WTC11 (cell line): ENCODE results near the gene HLA-G. TPM values are rescaled to one million over a fixed set of nuclear protein-coding genes. Genes with fewer than 3 reads are reported as not detected.

Experiments
- ATAC-seq: fragments of 200-7000 bp; cut with Tn5 transposase; 2 replicates; pipeline ENCODE4 v1.10.0; 2021; ENCODE audit warnings: mild to moderate bottlenecking, moderate library complexity
- CTCF ChIA-PET: fragments of 300-600 bp; sonication (Branson Sonifier 250); formaldehyde crosslinking; loops from one replicate; lab custom pipeline; 2021; ENCODE audit warnings: antibody characterized with exemption; lab: Charles Lee
- POLR2A ChIA-PET: fragments of 350-600 bp; sonication (Branson Sonifier 250); formaldehyde crosslinking; loops from one replicate; lab custom pipeline; 2021; ENCODE audit warnings: antibody characterized with exemption; lab: Charles Lee
- DNase-seq: peaks from one replicate; pipeline ENCODE4 v3.0.0; 2021; ENCODE audit warnings: low spot score
- H3K27ac Mint-ChIP-seq: 2 replicates; pipeline ENCODE4 v1.8.0; 2021; ENCODE audit warnings: mixed read lengths
- H3K27me3 Mint-ChIP-seq: 2 replicates; pipeline ENCODE4 v1.8.0; 2021; ENCODE audit warnings: low read depth, mild to moderate bottlenecking, moderate library complexity, mixed read lengths
- H3K36me3 Mint-ChIP-seq: 2 replicates; pipeline ENCODE4 v1.8.0; 2021; ENCODE audit warnings: mixed read lengths
- H3K4me1 Mint-ChIP-seq: 2 replicates; pipeline ENCODE4 v1.8.0; 2022; ENCODE audit warnings: mixed read lengths
- H3K4me3 Mint-ChIP-seq: 2 replicates; pipeline ENCODE4 v1.8.0; 2021; ENCODE audit warnings: mild to moderate bottlenecking, moderate library complexity, mixed read lengths
- H3K9me3 Mint-ChIP-seq: 2 replicates; pipeline ENCODE4 v1.8.0; 2021; ENCODE audit warnings: mixed read lengths
- CDX4 ChIP-seq: fragments of 250-450 bp; sonication (Bioruptor Pico); IDR thresholded peaks from 2 replicates; pipeline ENCODE4 v1.9.0; 2021; ENCODE audit warnings: moderate library complexity, mild to moderate bottlenecking, inconsistent platforms, borderline replicate concordance
- CREM ChIP-seq: sonication (generic); formaldehyde crosslinking; IDR thresholded peaks from 2 replicates; pipeline ENCODE4 v1.8.1; 2022; ENCODE audit warnings: mild to moderate bottlenecking, missing genetic modification reagents, moderate library complexity
- E2F1 ChIP-seq: sonication (generic); formaldehyde crosslinking; IDR thresholded peaks from 2 replicates; pipeline ENCODE4 v1.8.0; 2022; ENCODE audit warnings: mild to moderate bottlenecking, missing genetic modification reagents
- ETV6 ChIP-seq: sonication (generic); formaldehyde crosslinking; IDR thresholded peaks from 2 replicates; pipeline ENCODE4 v1.8.1; 2022; ENCODE audit warnings: mild to moderate bottlenecking, missing genetic modification reagents
- FOXP1 ChIP-seq: sonication (generic); formaldehyde crosslinking; IDR thresholded peaks from 2 replicates; pipeline ENCODE4 v1.8.0; 2022; ENCODE audit warnings: missing genetic modification reagents, mild to moderate bottlenecking, moderate library complexity, borderline replicate concordance
- JAZF1 ChIP-seq: fragments of 250-450 bp; sonication (Bioruptor Pico); IDR thresholded peaks from 2 replicates; pipeline ENCODE4 v1.9.0; 2021; ENCODE audit warnings: moderate library complexity, mild to moderate bottlenecking, inconsistent platforms
- KAT7 ChIP-seq: sonication (generic); formaldehyde crosslinking; IDR thresholded peaks from 2 replicates; pipeline ENCODE4 v1.8.1; 2023; ENCODE audit warnings: missing genetic modification reagents, mild to moderate bottlenecking, borderline replicate concordance
- MAX ChIP-seq: sonication (generic); formaldehyde crosslinking; IDR thresholded peaks from 2 replicates; pipeline ENCODE4 v1.8.0; 2022; ENCODE audit warnings: mild to moderate bottlenecking, missing genetic modification reagents
- MYBL2 ChIP-seq: sonication (generic); formaldehyde crosslinking; IDR thresholded peaks from 2 replicates; pipeline ENCODE4 v1.8.1; 2023; ENCODE audit warnings: mild to moderate bottlenecking, moderate library complexity, missing genetic modification reagents
- OVOL2 ChIP-seq: fragments of 250-450 bp; sonication (Bioruptor Pico); IDR thresholded peaks from 2 replicates; pipeline ENCODE4 v1.9.0; 2021; ENCODE audit warnings: mild to moderate bottlenecking, borderline replicate concordance
- RORB ChIP-seq: fragments of 250-450 bp; sonication (Bioruptor Pico); IDR thresholded peaks from 2 replicates; pipeline ENCODE4 v1.9.0; 2021; ENCODE audit warnings: mild to moderate bottlenecking
- STAT6 ChIP-seq: sonication (generic); formaldehyde crosslinking; conservative IDR thresholded peaks from 2 replicates; pipeline ENCODE4 v1.8.1; 2023; ENCODE audit warnings: mild to moderate bottlenecking, low read depth, missing genetic modification reagents, moderate library complexity
- TEAD1 ChIP-seq: sonication (generic); formaldehyde crosslinking; IDR thresholded peaks from 2 replicates; pipeline ENCODE4 v1.8.0; 2022; ENCODE audit warnings: mild to moderate bottlenecking, missing genetic modification reagents
- ZBTB21 ChIP-seq: sonication (generic); formaldehyde crosslinking; IDR thresholded peaks from 2 replicates; pipeline ENCODE4 v1.8.1; 2023; ENCODE audit warnings: mild to moderate bottlenecking, missing genetic modification reagents, borderline replicate concordance
- ZNF317 ChIP-seq: sonication (generic); formaldehyde crosslinking; IDR thresholded peaks from 2 replicates; pipeline ENCODE4 v1.8.1; 2023; ENCODE audit warnings: low read depth, mild to moderate bottlenecking, moderate library complexity, missing genetic modification reagents, borderline replicate concordance
- ZNF423 ChIP-seq: fragments of 250-450 bp; sonication (Bioruptor Pico); IDR thresholded peaks from 2 replicates; pipeline ENCODE4 v2.1.2; 2022; ENCODE audit warnings: mild to moderate bottlenecking, moderate library complexity
- ZNF512 ChIP-seq: sonication (generic); formaldehyde crosslinking; IDR thresholded peaks from 2 replicates; pipeline ENCODE4 v1.8.1; 2022; ENCODE audit warnings: missing genetic modification reagents, borderline replicate concordance
- ZNF671 ChIP-seq: fragments of 250-450 bp; sonication (Bioruptor Pico); IDR thresholded peaks from 2 replicates; pipeline ENCODE4 v1.8.0; 2021; ENCODE audit warnings: mild to moderate bottlenecking
- total RNA-seq: library from RNA; stranded (reverse); gene quantifications from 3 replicates; pipeline ENCODE4 v1.2.3, GENCODE V29; 2021

HLA-G gene
- total RNA-seq, 1 experiment from 2014 or later = 1.7 TPM

- Mint-ChIP-seq H3K36me3 (no peaks in the 10 kb centered on the region), H3K4me1 (no peaks in the 10 kb centered on the region), H3K9me3 (no peaks in the 10 kb centered on the region), H3K27me3 (peaks cover 13% of the 10 kb centered on the region), H3K4me3 (no peak overlapping the region), H3K27ac (no peak overlapping the region)
- TF ChIP-seq ZNF671 (CRISPR knock-in tag) (no peak), ZBTB21 (CRISPR knock-in tag) (no peak), MAX (no peak), OVOL2 (no peak), FOXP1 (CRISPR knock-in tag) (no peak), ZNF317 (CRISPR knock-in tag) (no peak), ZNF423 (no peak), E2F1 (CRISPR knock-in tag) (no peak), RORB (CRISPR knock-in tag) (no peak)
- POLR2A ChIA-PET = no interaction called here
- no peak for DNase-seq
- CTCF ChIA-PET = no interaction called here
- peak; percentile 73 for ATAC-seq
These were observed 13.1 kb upstream of the HLA-G start for GRCh38 chr6:29814379-29815117.

GRCh38 chr6:29815118-29815750 is 12.4 kb upstream of the HLA-G start:
- no peak for ATAC-seq
- H3K36me3 Mint-ChIP-seq = no peaks in the 10 kb centered on the region
- POLR2A ChIA-PET = interaction anchor here (0.6 kb wide), 1 partner anchor 15 kb away, joined by 3 read pairs; no protein-coding TSS in a partner anchor
- no peak for DNase-seq
- no peak overlapping the region for H3K4me3 Mint-ChIP-seq
- TF ChIP-seq STAT6 (CRISPR knock-in tag) (no peak), JAZF1 (CRISPR knock-in tag) (no peak), ETV6 (no peak), KAT7 (CRISPR knock-in tag) (no peak), TEAD1 (CRISPR knock-in tag) (no peak), CDX4 (CRISPR knock-in tag) (no peak), ZNF512 (CRISPR knock-in tag) (no peak), MYBL2 (CRISPR knock-in tag) (no peak), CREM (no peak)
- TF ChIP-seq, all 79 proteins: peak for 0
- no peaks in the 10 kb centered on the region for H3K9me3 Mint-ChIP-seq
- peaks cover 16% of the 10 kb centered on the region for H3K27me3 Mint-ChIP-seq
- H3K4me1 Mint-ChIP-seq = no peaks in the 10 kb centered on the region
- CTCF ChIA-PET = interaction anchor here (1.4 kb wide), 1 partner anchor 77 kb away, joined by 3 read pairs; no protein-coding TSS in a partner anchor
- H3K27ac Mint-ChIP-seq = no peak overlapping the region
